Gastrocnemius medialis (tissue), 4 donors: ENCODE measurements around the gene NVL. TPM values are rescaled to one million over a fixed set of nuclear protein-coding genes. Genes with fewer than 3 reads are reported as not detected.

Source experiments
- ATAC-seq, 2 donors: fragments of 150-250 bp; one replicate each; pipeline ENCODE4 v1.9.1; 2016
- DNase-seq, 2 donors: peaks; one replicate each; pipeline ENCODE4 v3.0.0-alpha.2; 2019
- H3K27ac ChIP-seq, 4 donors: fragments of 200-600 bp; sonication (generic); 1 replicate in 1 of 4; 2 replicates in 3 of 4; pipeline ENCODE4 v1.5.1; 2016 to 2018; ENCODE audit warnings: mild to moderate bottlenecking in 2 of 4, moderate library complexity in 1 of 4
- H3K27me3 ChIP-seq, 3 donors: fragments of 200-600 bp; sonication (generic) in 2 of 3; 1 replicate in 1 of 3; 2 replicates in 2 of 3; pipeline versions ENCODE4 v1.5.1 to v1.6.0; 2016 to 2019; ENCODE audit warnings: mild to moderate bottlenecking in 1 of 3, moderate library complexity in 1 of 3
- H3K36me3 ChIP-seq, 2 donors: fragments of 200-600 bp; sonication (generic) in 1 of 2; one replicate each; pipeline ENCODE4 v1.5.1; 2017 to 2018
- H3K4me1 ChIP-seq, 2 donors: fragments of 200-600 bp; sonication (generic) in 1 of 2; one replicate each; pipeline ENCODE4 v1.5.1; 2016 to 2017; ENCODE audit warnings: mild to moderate bottlenecking in 2 of 2
- H3K4me3 ChIP-seq, 4 donors: fragments of 200-600 bp; sonication (generic) in 3 of 4; 1 replicate in 1 of 4; 2 replicates in 3 of 4; pipeline ENCODE4 v1.5.1; 2016 to 2019; ENCODE audit warnings: mild to moderate bottlenecking in 2 of 4
- H3K9me3 ChIP-seq, 3 donors: fragments of 200-600 bp; sonication (generic) in 2 of 3; 1 replicate in 1 of 3; 2 replicates in 2 of 3; pipeline ENCODE4 v1.5.1; 2016 to 2019
- POLR2A ChIP-seq, 2 donors: fragments of 450-650 bp; IDR thresholded peaks; one replicate each; pipeline ENCODE4 v1.6.1; 2017; ENCODE audit warnings: antibody characterized with exemption in 2 of 2, mild to moderate bottlenecking in 2 of 2, moderate library complexity in 2 of 2
- in situ Hi-C, 4 donors: fragments of 200-750 bp; cut with MboI; loops; one replicate each; pipeline versions ENCODE4 v1.15.0 to v1.8.0; 2017; ENCODE audit warnings: low sequenced_read_pairs in 4 of 4
- intact Hi-C: fragments of 100-400 bp; cut with DNase I; formaldehyde crosslinking; loops from one replicate; pipeline ENCODE4 v1.15.1; 2023; ENCODE audit warnings: low total_unique reads
- total RNA-seq, 4 donors: library from RNA; depleted of rRNA; stranded (reverse); fragments of >200 nt; gene quantifications; one replicate each; pipeline versions ENCODE4 v1.1.0 to v1.2.3, GENCODE V29; 2016
- TF ChIP-seq, protein P1 (sequence below), 5 experiments: fragments of 450-650 bp in 3 of 5; fragments of 200-600 bp in 2 of 5; sonication (generic) in 2 of 5; IDR thresholded peaks in 4 of 5; conservative IDR thresholded peaks in 1 of 5; 1 replicate in 4 of 5; 2 replicates in 1 of 5; pipeline ENCODE4 v1.5.1; 2016 to 2019; ENCODE audit warnings: antibody characterized with exemption in 5 of 5, mild to moderate bottlenecking in 3 of 5, moderate library complexity in 3 of 5

The NVL gene
- total RNA-seq, 4 donors from 2014 or later: 6.5 to 32.5 (median 7.7) TPM

GRCh38 chr1:224262373-224263054, 67.5 kb downstream of the NVL start:
- no peak overlapping the region for H3K27ac ChIP-seq
- in situ Hi-C loops: no loop called here

DNA sequence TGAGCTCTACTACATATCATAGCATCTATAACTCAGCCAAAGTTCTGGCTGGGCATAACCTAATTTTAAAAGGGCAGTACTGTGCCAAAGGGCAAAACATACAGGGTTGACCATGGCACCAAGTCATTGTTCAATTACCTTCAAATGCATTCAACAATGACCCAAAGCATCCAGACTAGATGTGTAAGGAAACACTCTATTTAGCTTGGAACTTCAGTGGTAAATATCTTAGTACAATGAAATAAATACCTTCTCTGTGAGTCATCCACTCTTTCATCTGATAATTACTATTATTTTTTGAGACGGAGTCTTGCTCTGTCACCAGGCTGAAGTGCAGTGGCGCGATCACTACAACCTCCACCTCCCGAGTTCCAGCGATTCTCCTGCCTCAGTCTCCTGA, 70.0 kb downstream of the NVL start:
- Histone ChIP-seq H3K9me3 (no peaks in the 10 kb centered on the region), H3K36me3 (no peaks in the 10 kb centered on the region), H3K27ac (no peak overlapping the region), H3K27me3 (no peaks in the 10 kb centered on the region), H3K4me3 (no peak overlapping the region), H3K4me1 (no peaks in the 10 kb centered on the region)
- in situ Hi-C loops (no loop called here), intact Hi-C loops (no loop called here)
- ATAC-seq (no peak), DNase-seq (no peak)
- TF ChIP-seq, protein P1, sequence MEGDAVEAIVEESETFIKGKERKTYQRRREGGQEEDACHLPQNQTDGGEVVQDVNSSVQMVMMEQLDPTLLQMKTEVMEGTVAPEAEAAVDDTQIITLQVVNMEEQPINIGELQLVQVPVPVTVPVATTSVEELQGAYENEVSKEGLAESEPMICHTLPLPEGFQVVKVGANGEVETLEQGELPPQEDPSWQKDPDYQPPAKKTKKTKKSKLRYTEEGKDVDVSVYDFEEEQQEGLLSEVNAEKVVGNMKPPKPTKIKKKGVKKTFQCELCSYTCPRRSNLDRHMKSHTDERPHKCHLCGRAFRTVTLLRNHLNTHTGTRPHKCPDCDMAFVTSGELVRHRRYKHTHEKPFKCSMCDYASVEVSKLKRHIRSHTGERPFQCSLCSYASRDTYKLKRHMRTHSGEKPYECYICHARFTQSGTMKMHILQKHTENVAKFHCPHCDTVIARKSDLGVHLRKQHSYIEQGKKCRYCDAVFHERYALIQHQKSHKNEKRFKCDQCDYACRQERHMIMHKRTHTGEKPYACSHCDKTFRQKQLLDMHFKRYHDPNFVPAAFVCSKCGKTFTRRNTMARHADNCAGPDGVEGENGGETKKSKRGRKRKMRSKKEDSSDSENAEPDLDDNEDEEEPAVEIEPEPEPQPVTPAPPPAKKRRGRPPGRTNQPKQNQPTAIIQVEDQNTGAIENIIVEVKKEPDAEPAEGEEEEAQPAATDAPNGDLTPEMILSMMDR (IDR thresholded peaks at IDR 0.05 in 4 of 5, conservative IDR thresholded peaks at IDR 0.05 in 1 of 5): no peak
- no peak for TF ChIP-seq POLR2A (IDR thresholded peaks at IDR 0.05)

More at GRCh38 chr1:224262373-224263054, 67.5 kb downstream of the NVL start:
- H3K9me3 ChIP-seq: no peaks in the 10 kb centered on the region
- TF ChIP-seq, protein P1 (IDR thresholded peaks at IDR 0.05 in 4 of 5, conservative IDR thresholded peaks at IDR 0.05 in 1 of 5): no peak
- TF ChIP-seq POLR2A (IDR thresholded peaks at IDR 0.05): no peak
- ATAC-seq (no peak), DNase-seq (no peak)
- H3K4me3 ChIP-seq: no peak overlapping the region
- intact Hi-C loops: no loop called here
- no peaks in the 10 kb centered on the region for H3K4me1 ChIP-seq
- no peaks in the 10 kb centered on the region for H3K27me3 ChIP-seq
- peaks cover 0 to 11% of the 10 kb centered on the region in 2 donors for H3K36me3 ChIP-seq

DNA sequence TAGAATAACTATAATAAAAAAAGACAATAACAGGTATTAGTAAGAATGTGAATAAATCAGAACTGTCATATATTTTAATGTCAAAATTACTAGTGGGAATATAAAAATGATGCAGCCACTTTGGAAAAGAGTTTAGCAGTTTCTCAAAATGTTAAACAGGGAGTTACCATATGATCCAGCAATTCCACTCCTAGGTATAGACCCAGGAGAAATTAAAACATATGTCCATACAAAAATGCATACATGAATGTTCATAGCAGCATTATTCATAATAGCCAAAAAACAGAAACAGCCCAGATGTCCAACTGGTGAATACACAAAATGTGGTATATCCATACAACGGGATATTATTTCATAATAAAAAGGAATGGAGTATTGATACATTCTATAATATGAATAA, 71.6 kb downstream of the NVL start:
- DNase-seq (no peak), ATAC-seq (no peak)
- intact Hi-C loops: no loop called here
- Histone ChIP-seq H3K36me3 (no peaks in the 10 kb centered on the region), H3K27ac (no peak overlapping the region), H3K4me1 (no peaks in the 10 kb centered on the region), H3K27me3 (no peaks in the 10 kb centered on the region), H3K9me3 (no peaks in the 10 kb centered on the region), H3K4me3 (no peak overlapping the region)
- in situ Hi-C loops: no loop called here
- TF ChIP-seq, protein P1 (IDR thresholded peaks at IDR 0.05 in 4 of 5, conservative IDR thresholded peaks at IDR 0.05 in 1 of 5): no peak
- TF ChIP-seq POLR2A (IDR thresholded peaks at IDR 0.05): no peak

- in situ Hi-C loops (no loop called here), intact Hi-C loops (no loop called here)
- no peak overlapping the region for H3K27ac ChIP-seq
- peaks cover 0 to 3% of the 10 kb centered on the region in 2 donors for H3K4me1 ChIP-seq
- no peak overlapping the region for H3K4me3 ChIP-seq
- no peaks in the 10 kb centered on the region for H3K9me3 ChIP-seq
- TF ChIP-seq POLR2A (IDR thresholded peaks at IDR 0.05): no peak
- TF ChIP-seq, protein P1 (IDR thresholded peaks at IDR 0.05 in 4 of 5, conservative IDR thresholded peaks at IDR 0.05 in 1 of 5): no peak
- H3K36me3 ChIP-seq: no peaks in the 10 kb centered on the region
- no peaks in the 10 kb centered on the region for H3K27me3 ChIP-seq
- no peak for ATAC-seq
- DNase-seq: no peak
Observed at GRCh38 chr1:224256640-224257039, 73.3 kb downstream of the NVL start.

GRCh38 chr1:224253721-224254120, 76.3 kb downstream of the NVL start:
- DNase-seq (no peak), ATAC-seq (no peak)
- Histone ChIP-seq H3K4me3 (no peak overlapping the region), H3K9me3 (no peaks in the 10 kb centered on the region), H3K4me1 (peaks cover 0 to 3% of the 10 kb centered on the region in 2 donors), H3K27ac (no peak overlapping the region), H3K36me3 (peaks cover 0 to 14% of the 10 kb centered on the region in 2 donors), H3K27me3 (no peaks in the 10 kb centered on the region)
- in situ Hi-C loops: no loop called here
- no peak for TF ChIP-seq POLR2A (IDR thresholded peaks at IDR 0.05)
- TF ChIP-seq, protein P1 (IDR thresholded peaks at IDR 0.05 in 4 of 5, conservative IDR thresholded peaks at IDR 0.05 in 1 of 5): no peak
- intact Hi-C loops: no loop called here
